ENCODE measurements around the gene SLC46A1. TPM values are rescaled to one million over a fixed set of nuclear protein-coding genes. Genes with fewer than 3 reads are reported as not detected.
A peak's percentile ranks its signal among the peaks of the same experiment; 100 is the strongest.

Gene SLC46A1
- total and polyA plus RNA-seq, 2 donors (not counting 1 experiment from before 2014, with no cell fraction given): 2.5 to 4.3 TPM

GRCh38 chr17:28357061-28357900, 48.7 kb downstream of the SLC46A1 start, which contains the start of gene POLDIP2:
TSS of gene POLDIP2 (minus strand) at chr17:28357527. CDS start at chr17:28357448, 79 bp downstream.
- H3K4me3 Mint-ChIP-seq: peak within 1 kb of the TSS; percentile 97
- H3K79me2 ChIP-seq (ENCODE audit: control insufficient read depth, insufficient read depth, low read length): peaks cover 43% of the 10 kb centered on the region

More at GRCh38 chr17:28357061-28357900, 48.7 kb downstream of the SLC46A1 start, which contains the start of gene POLDIP2:
- Histone ChIP-seq H3K4me2 (replicated peaks; ENCODE audit: low read depth, low read length, poor library complexity, severe bottlenecking) (peak within 1 kb of the TSS; percentile 96), H2AFZ (ENCODE audit: insufficient read depth, low read depth, low read length, poor library complexity, severe bottlenecking) (peak within 1 kb of the TSS; percentile 95), H3K4me1 (ENCODE audit: control insufficient read depth in 2 of 2, insufficient read depth in 2 of 2, low read length in 2 of 2) (peaks cover 17 to 22% of the 10 kb centered on the region in 2 donors), H3K27me3 (replicated peaks in 1 of 4; ENCODE audit: control extremely low read depth in 1 of 4, control insufficient read depth in 3 of 4, insufficient read depth in 4 of 4, low read length in 3 of 4) (no peaks in the 10 kb centered on the region), H3K9ac (ENCODE audit: low read length) (peak within 1 kb of the TSS; percentile 77), H3K27ac (ENCODE audit: low read length in 2 of 2) (peak within 1 kb of the TSS; percentile 67 to 83), H3K9me3 (ENCODE audit: control extremely low read depth in 1 of 3, control insufficient read depth in 2 of 3, insufficient read depth in 1 of 3, low read length in 2 of 3) (no peaks in the 10 kb centered on the region), H3K36me3 (replicated peaks in 1 of 2; ENCODE audit: control extremely low read depth in 1 of 2, control insufficient read depth in 1 of 2, extremely low read depth in 1 of 2, insufficient read depth in 2 of 2, low read length in 1 of 2) (peaks cover 0 to 52% of the 10 kb centered on the region in 2 experiments), H3K4me3 (ENCODE audit: control extremely low read depth in 1 of 5, extremely low read depth in 1 of 5, insufficient read depth in 1 of 5, low read depth in 2 of 5, low read length in 4 of 5) (peak within 1 kb of the TSS; percentile 74 to 91 (median 81)), H4K20me1 (ENCODE audit: control insufficient read depth, insufficient read depth, low read length, poor library complexity, severe bottlenecking) (peaks cover 23% of the 10 kb centered on the region)
- H3K9me3 Mint-ChIP-seq (ENCODE audit: insufficient read depth): no peaks in the 10 kb centered on the region
- TF ChIP-seq CTCF (IDR thresholded peaks at IDR 0.05) (peak; percentile 22), EZH2 (IDR thresholded peaks at IDR 0.05; ENCODE audit: borderline replicate concordance, insufficient read depth, low read depth, low read length, poor library complexity, severe bottlenecking) (no peak)
- peak; percentile 96 for DNase-seq
- CTCF ChIA-PET: interaction anchor here (1.0 to 2.8 kb wide), 4 partner anchors 14 to 369 kb away, joined by 3 to 19 read pairs (median 8); partner anchors contain the start of genes IFT20, SARM1, TLCD1 and TNFAIP1
- intact Hi-C loops (cut with micrococcal nuclease): loop anchor here (1.0 to 5.0 kb wide), 4 partner anchors 14 to 595 kb away; partner anchors contain the start of genes IFT20, PHF12, SARM1 and TMEM97
- WGBS (ENCODE audit: insufficient coverage): under 1% methylated on average over 80 of the region's 80 CpGs
- no peaks in the 10 kb centered on the region for H3K27me3 Mint-ChIP-seq
- H3K27ac Mint-ChIP-seq: peak within 1 kb of the TSS; percentile 97
- H3K4me1 Mint-ChIP-seq: peaks cover 22% of the 10 kb centered on the region
- POLR2A ChIA-PET: interaction anchor here (0.6 to 2.3 kb wide), 6 partner anchors 11 to 210 kb away, joined by 3 to 25 read pairs (median 4); partner anchors contain the start of genes IFT20, TMEM97, TNFAIP1 and VTN
- ATAC-seq (ENCODE audit: low read depth): peak; percentile 98
